K562 (cell line): ENCODE data around the gene KCNJ14. TPM values are rescaled to one million over a fixed set of nuclear protein-coding genes. Genes with fewer than 3 reads are reported as not detected.

Source experiments
- HSF4 ChIP-seq: fragments of 250-450 bp; sonication (Bioruptor Pico); IDR thresholded peaks from 2 replicates; pipeline ENCODE4 v2.1.2; 2022; ENCODE audit warnings: mild to moderate bottlenecking, moderate library complexity, borderline replicate concordance
- NEUROD1 ChIP-seq: fragments of 150-350 bp; IDR thresholded peaks from 2 replicates; pipeline ENCODE4 v1.6.1; 2014; ENCODE audit warnings: borderline replicate concordance, low read length, low read depth; ENCODE audit not compliant: partially characterized antibody
- PHTF2 ChIP-seq: fragments of 250-450 bp; sonication (Bioruptor Pico); IDR thresholded peaks from 2 replicates; pipeline ENCODE4 v1.5.0; 2021; ENCODE audit warnings: mild to moderate bottlenecking
- PTRF ChIP-seq: fragments of 450-650 bp; IDR thresholded peaks from 2 replicates; pipeline ENCODE4 v1.6.1; 2016; ENCODE audit warnings: mild to moderate bottlenecking, missing genetic modification characterization, missing compliant biosample characterization
- RAD21 ChIP-seq, 2 experiments: fragments of 250-450 bp in 1 of 2; fragments of 450-650 bp in 1 of 2; sonication (Bioruptor Pico) in 1 of 2; formaldehyde crosslinking in 1 of 2; IDR thresholded peaks in 1 of 2; conservative IDR thresholded peaks in 1 of 2; 2 replicates each; pipeline versions ENCODE4 v1.4.0 to v1.8.0; 2020 to 2022; ENCODE audit warnings: mild to moderate bottlenecking in 2 of 2, moderate library complexity in 1 of 2
- RCOR1 ChIP-seq, 2 experiments: IDR thresholded peaks; 2 replicates each; pipeline ENCODE4 v1.6.1; 2012; ENCODE audit warnings: low read depth in 2 of 2, low read length in 2 of 2, borderline replicate concordance in 1 of 2, improper control_type of control experiment in 1 of 2
- SMAD1 ChIP-seq: fragments of 150-350 bp; IDR thresholded peaks from 2 replicates; pipeline ENCODE4 v1.6.1; 2014; ENCODE audit warnings: low read length, low read depth; ENCODE audit not compliant: partially characterized antibody
- SMAD3 ChIP-seq: fragments of 450-650 bp; formaldehyde crosslinking; conservative IDR thresholded peaks from 2 replicates; pipeline ENCODE4 v1.4.0; 2020; ENCODE audit warnings: mild to moderate bottlenecking
- SOX6 ChIP-seq: fragments of 450-650 bp; IDR thresholded peaks from 2 replicates; pipeline ENCODE4 v1.6.1; 2014; ENCODE audit warnings: mild to moderate bottlenecking
- SP1 ChIP-seq: sonication (generic); formaldehyde crosslinking; IDR thresholded peaks from 2 replicates; pipeline ENCODE4 v1.8.1; 2022; ENCODE audit warnings: mild to moderate bottlenecking, missing genetic modification reagents
- SRSF9 ChIP-seq: fragments of 200-400 bp; formaldehyde crosslinking; IDR thresholded peaks from 2 replicates; pipeline ENCODE4 v1.6.1; 2017; ENCODE audit warnings: low read depth, low read length, borderline replicate concordance
- TBL1XR1 ChIP-seq, 2 experiments: IDR thresholded peaks; 2 replicates each; pipeline ENCODE4 v1.6.1; 2012; ENCODE audit warnings: improper control_type of control experiment in 2 of 2, low read length in 2 of 2, mild to moderate bottlenecking in 1 of 2
- TEAD2 ChIP-seq: fragments of 450-650 bp; IDR thresholded peaks from 2 replicates; pipeline ENCODE4 v1.6.1; 2016; ENCODE audit warnings: missing genetic modification characterization, control low read depth, missing compliant biosample characterization
- XRCC3 ChIP-seq: fragments of 450-650 bp; IDR thresholded peaks from 2 replicates; pipeline ENCODE4 v1.6.1; 2017; ENCODE audit warnings: mild to moderate bottlenecking, moderate library complexity
- ZBED1 ChIP-seq: IDR thresholded peaks from 2 replicates; pipeline ENCODE4 v1.6.1; 2014
- ZNF224 ChIP-seq: sonication (generic); formaldehyde crosslinking; IDR thresholded peaks from 2 replicates; pipeline ENCODE4 v1.8.0; 2022; ENCODE audit warnings: mild to moderate bottlenecking, missing genetic modification reagents
- ZNF644 ChIP-seq: fragments of 200-800 bp; sonication (Bioruptor generic); IDR thresholded peaks from 2 replicates; pipeline ENCODE4 v1.6.1; 2016; ENCODE audit warnings: low read depth, missing genetic modification characterization, missing compliant biosample characterization
- polyA plus RNA-seq, 8 experiments: library from polyadenylated mRNA; depleted of rRNA in 4 of 8; stranded (reverse) in 5 of 8; unstranded in 3 of 8; fragments of >200 nt; fragmentation: Nextera tagmentation in 2 of 8; fragmentation: Illumina TruSeq in 1 of 8; extraction: Ambion mirVana in 2 of 8; extraction: Trizol in 1 of 8; gene quantifications; 2 replicates each; pipeline versions ENCODE4 v1.2.1 to v1.2.3, GENCODE V29; 2011 to 2014; ENCODE audit warnings: inconsistent platforms in 1 of 8, missing spikeins in 1 of 8
- total RNA-seq, 7 experiments: library from RNA; depleted of rRNA in 6 of 7; stranded (reverse); fragments of >200 nt in 6 of 7; fragmentation: Illumina TruSeq in 2 of 7; extraction: Trizol in 2 of 7; gene quantifications; 2 replicates each; pipeline versions ENCODE4 v1.2.1 to v1.2.3, GENCODE V29; 2011 to 2021; ENCODE audit warnings: low replicate concordance in 1 of 7
- TF ChIP-seq, protein P1 (sequence below), 3 experiments: IDR thresholded peaks in 2 of 3; conservative IDR thresholded peaks in 1 of 3; 2 replicates each; pipeline ENCODE4 v1.5.1; 2011 to 2012; ENCODE audit warnings: low read length in 3 of 3, mild to moderate bottlenecking in 3 of 3, control low read depth in 2 of 3, improper control_type of control experiment in 1 of 3, inconsistent platforms in 1 of 3, low read depth in 1 of 3, mixed read lengths in 1 of 3, moderate library complexity in 1 of 3; ENCODE audit not compliant: insufficient read depth in 2 of 3
- TF ChIP-seq, protein P2 (sequence below): sonication (generic); IDR thresholded peaks from 2 replicates; pipeline ENCODE4 v1.6.1; 2016
- TF ChIP-seq, protein P3 (sequence below), 2 experiments: fragments of 200-800 bp in 1 of 2; sonication (Bioruptor generic) in 1 of 2; sonication (generic) in 1 of 2; formaldehyde crosslinking in 1 of 2; IDR thresholded peaks in 1 of 2; conservative IDR thresholded peaks in 1 of 2; 2 replicates each; pipeline versions ENCODE4 v1.5.0 to v1.6.1; 2016 to 2020; ENCODE audit warnings: missing compliant biosample characterization in 1 of 2, missing genetic modification characterization in 1 of 2, missing genetic modification reagents in 1 of 2
- TF ChIP-seq, protein P4 (sequence below): IDR thresholded peaks from 2 replicates; pipeline ENCODE4 v1.6.1; 2012; ENCODE audit warnings: low read depth, low read length, improper control_type of control experiment, borderline replicate concordance

The KCNJ14 gene
- total and polyA plus RNA-seq, 9 of the 15 experiments (the other 6 are each of a cell fraction or from before 2014, with no cell fraction given) = 0.15 to 1.6 (median 0.49) TPM

DNA sequence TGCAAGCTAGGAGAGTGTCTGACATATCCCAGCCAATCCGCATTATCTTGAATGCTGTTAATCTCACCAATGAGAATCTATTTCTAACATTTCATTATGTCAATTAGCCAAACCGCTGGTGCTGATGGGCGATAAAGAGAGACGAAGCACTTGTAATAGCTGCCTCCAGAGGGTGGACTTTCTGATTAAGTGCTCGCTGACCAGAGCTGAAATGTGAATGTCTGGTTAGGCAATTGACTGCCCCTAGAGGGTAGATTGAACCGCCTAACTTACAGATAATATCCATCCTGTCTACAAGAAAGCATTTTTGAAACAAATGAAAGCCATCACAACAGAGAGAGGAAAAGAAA lies 10.1 kb upstream of the KCNJ14 start (continued):
- TF ChIP-seq, protein P1, sequence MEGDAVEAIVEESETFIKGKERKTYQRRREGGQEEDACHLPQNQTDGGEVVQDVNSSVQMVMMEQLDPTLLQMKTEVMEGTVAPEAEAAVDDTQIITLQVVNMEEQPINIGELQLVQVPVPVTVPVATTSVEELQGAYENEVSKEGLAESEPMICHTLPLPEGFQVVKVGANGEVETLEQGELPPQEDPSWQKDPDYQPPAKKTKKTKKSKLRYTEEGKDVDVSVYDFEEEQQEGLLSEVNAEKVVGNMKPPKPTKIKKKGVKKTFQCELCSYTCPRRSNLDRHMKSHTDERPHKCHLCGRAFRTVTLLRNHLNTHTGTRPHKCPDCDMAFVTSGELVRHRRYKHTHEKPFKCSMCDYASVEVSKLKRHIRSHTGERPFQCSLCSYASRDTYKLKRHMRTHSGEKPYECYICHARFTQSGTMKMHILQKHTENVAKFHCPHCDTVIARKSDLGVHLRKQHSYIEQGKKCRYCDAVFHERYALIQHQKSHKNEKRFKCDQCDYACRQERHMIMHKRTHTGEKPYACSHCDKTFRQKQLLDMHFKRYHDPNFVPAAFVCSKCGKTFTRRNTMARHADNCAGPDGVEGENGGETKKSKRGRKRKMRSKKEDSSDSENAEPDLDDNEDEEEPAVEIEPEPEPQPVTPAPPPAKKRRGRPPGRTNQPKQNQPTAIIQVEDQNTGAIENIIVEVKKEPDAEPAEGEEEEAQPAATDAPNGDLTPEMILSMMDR (IDR thresholded peaks at IDR 0.05 in 2 of 3, conservative IDR thresholded peaks at IDR 0.05 in 1 of 3; ENCODE audit: insufficient read depth in 2 of 3, low read depth in 1 of 3, low read length in 3 of 3) = peak; percentile 74 to 95 (median 83)
- TF ChIP-seq, protein P2, sequence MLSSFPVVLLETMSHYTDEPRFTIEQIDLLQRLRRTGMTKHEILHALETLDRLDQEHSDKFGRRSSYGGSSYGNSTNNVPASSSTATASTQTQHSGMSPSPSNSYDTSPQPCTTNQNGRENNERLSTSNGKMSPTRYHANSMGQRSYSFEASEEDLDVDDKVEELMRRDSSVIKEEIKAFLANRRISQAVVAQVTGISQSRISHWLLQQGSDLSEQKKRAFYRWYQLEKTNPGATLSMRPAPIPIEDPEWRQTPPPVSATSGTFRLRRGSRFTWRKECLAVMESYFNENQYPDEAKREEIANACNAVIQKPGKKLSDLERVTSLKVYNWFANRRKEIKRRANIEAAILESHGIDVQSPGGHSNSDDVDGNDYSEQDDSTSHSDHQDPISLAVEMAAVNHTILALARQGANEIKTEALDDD = peak; percentile 98
- TF ChIP-seq TBL1XR1 (IDR thresholded peaks at IDR 0.05; ENCODE audit: low read length in 2 of 2) (peak in 1 of 2 experiments; percentile 14; a peak in 1 of 4 replicates), SMAD1 (no peak), SRSF9 (no peak), SMAD3 (no peak), RCOR1 (IDR thresholded peaks at IDR 0.05; ENCODE audit: borderline replicate concordance in 1 of 2, low read depth in 2 of 2, low read length in 2 of 2) (peak in 1 of 2 experiments; percentile 65; a peak in 1 of 4 replicates), PTRF (tag) (no peak), ZBED1 (peak; percentile 30; the same call in 1 of the 2 replicates), SP1 (CRISPR knock-in tag) (0 out of 2 replicates have a peak, but pooled peaks have one; percentile 62), ZNF644 (tag) (no peak), ZNF224 (CRISPR knock-in tag) (no peak), TEAD2 (tag) (peak; percentile 39; the same call in 1 of the 2 replicates), SOX6 (no peak), PHTF2 (CRISPR knock-in tag) (no peak), NEUROD1 (no peak), RAD21 (CRISPR knock-in tag; conservative IDR thresholded peaks at IDR 0.05 in 1 of 2, IDR thresholded peaks at IDR 0.05 in 1 of 2) (peak; percentile 42 to 46), XRCC3 (no peak), HSF4 (CRISPR knock-in tag) (no peak)
- TF ChIP-seq, protein P3, sequence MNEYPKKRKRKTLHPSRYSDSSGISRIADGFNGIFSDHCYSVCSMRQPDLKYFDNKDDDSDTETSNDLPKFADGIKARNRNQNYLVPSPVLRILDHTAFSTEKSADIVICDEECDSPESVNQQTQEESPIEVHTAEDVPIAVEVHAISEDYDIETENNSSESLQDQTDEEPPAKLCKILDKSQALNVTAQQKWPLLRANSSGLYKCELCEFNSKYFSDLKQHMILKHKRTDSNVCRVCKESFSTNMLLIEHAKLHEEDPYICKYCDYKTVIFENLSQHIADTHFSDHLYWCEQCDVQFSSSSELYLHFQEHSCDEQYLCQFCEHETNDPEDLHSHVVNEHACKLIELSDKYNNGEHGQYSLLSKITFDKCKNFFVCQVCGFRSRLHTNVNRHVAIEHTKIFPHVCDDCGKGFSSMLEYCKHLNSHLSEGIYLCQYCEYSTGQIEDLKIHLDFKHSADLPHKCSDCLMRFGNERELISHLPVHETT (CRISPR knock-in tag; conservative IDR thresholded peaks at IDR 0.05 in 1 of 2, IDR thresholded peaks at IDR 0.05 in 1 of 2) = 0 out of 4 replicates have a peak, but pooled peaks of 1 of the 2 experiments have one; percentile 49
- TF ChIP-seq, protein P4, sequence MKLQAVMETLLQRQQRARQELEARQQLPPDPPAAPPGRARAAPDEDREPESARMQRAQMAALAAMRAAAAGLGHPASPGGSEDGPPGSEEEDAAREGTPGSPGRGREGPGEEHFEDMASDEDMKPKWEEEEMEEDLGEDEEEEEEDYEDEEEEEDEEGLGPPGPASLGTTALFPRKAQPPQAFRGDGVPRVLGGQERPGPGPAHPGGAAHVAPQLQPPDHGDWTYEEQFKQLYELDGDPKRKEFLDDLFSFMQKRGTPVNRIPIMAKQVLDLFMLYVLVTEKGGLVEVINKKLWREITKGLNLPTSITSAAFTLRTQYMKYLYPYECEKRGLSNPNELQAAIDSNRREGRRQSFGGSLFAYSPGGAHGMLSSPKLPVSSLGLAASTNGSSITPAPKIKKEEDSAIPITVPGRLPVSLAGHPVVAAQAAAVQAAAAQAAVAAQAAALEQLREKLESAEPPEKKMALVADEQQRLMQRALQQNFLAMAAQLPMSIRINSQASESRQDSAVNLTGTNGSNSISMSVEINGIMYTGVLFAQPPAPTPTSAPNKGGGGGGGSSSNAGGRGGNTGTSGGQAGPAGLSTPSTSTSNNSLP = peak; percentile 96
